Fibroblast of villous mesenchyme (primary cell): ENCODE data around the gene ADAMTSL1. TPM values are rescaled to one million over a fixed set of nuclear protein-coding genes. Genes with fewer than 3 reads are reported as not detected.

Source experiments
- DNase-seq: peaks from one replicate; pipeline ENCODE4 v3.0.0-alpha.2; 2010; ENCODE audit warnings: low read depth
- H3K4me3 ChIP-seq: 2 replicates; pipeline ENCODE4 v1.5.1; 2011; ENCODE audit warnings: low read depth, mild to moderate bottlenecking, low read length
- CTCF ChIP-seq: IDR thresholded peaks from 2 replicates; pipeline ENCODE4 v1.5.1; 2012; ENCODE audit warnings: low read depth, mild to moderate bottlenecking, low read length; ENCODE audit not compliant: insufficient read depth
- total RNA-seq: library from RNA; depleted of rRNA; stranded (reverse); fragments of >200 nt; gene quantifications from 2 replicates; pipeline ENCODE4 v1.2.3, GENCODE V29; 2012

Gene ADAMTSL1
- total RNA-seq, 1 donor = 3.0 TPM

GRCh38 chr9:18437315-18438201 lies 36.4 kb upstream of the ADAMTSL1 start:
- DNase-seq = peak; percentile 57
- TF ChIP-seq CTCF = no peak
- H3K4me3 ChIP-seq = peak overlapping the region; percentile 53

- DNase-seq = peak; percentile 48
- peak; percentile 48 for TF ChIP-seq CTCF
- peak overlapping the region; percentile 53 for H3K4me3 ChIP-seq
Observed at GRCh38 chr9:18438300-18438925, 35.5 kb upstream of the ADAMTSL1 start.

- no peak for DNase-seq
- peak overlapping the region; percentile 53 for H3K4me3 ChIP-seq
- no peak for TF ChIP-seq CTCF
Observed at GRCh38 chr9:18438951-18439350, 35.0 kb upstream of the ADAMTSL1 start.

GRCh38 chr9:18441261-18441660 lies 32.7 kb upstream of the ADAMTSL1 start:
- TF ChIP-seq CTCF = no peak
- no peak for DNase-seq

GRCh38 chr9:18442629-18443491 lies 31.1 kb upstream of the ADAMTSL1 start:
- peak; percentile 89 for TF ChIP-seq CTCF
- DNase-seq = peak; percentile 83
- H3K4me3 ChIP-seq = no peak overlapping the region

More at GRCh38 chr9:18441261-18441660, 32.7 kb upstream of the ADAMTSL1 start:
- no peak overlapping the region for H3K4me3 ChIP-seq

- TF ChIP-seq CTCF = no peak
- no peak overlapping the region for H3K4me3 ChIP-seq
- DNase-seq = peak; percentile 64
Observed at GRCh38 chr9:18447131-18447530, 26.8 kb upstream of the ADAMTSL1 start.
